LNCaP clone FGC (cell line): Measurements from ENCODE around the gene UBE2C.

ENCODE experiments used
- DNase-seq: peaks from one replicate; pipeline ENCODE4 v3.0.0-alpha.2; 2011; ENCODE audit warnings: low read depth
- H3K4me3 ChIP-seq: 2 replicates; pipeline ENCODE4 v1.5.1; 2011; ENCODE audit warnings: mild to moderate bottlenecking, low read depth, low read length, control low read depth
- CTCF ChIP-seq: IDR thresholded peaks from 2 replicates; pipeline ENCODE4 v1.5.1; 2012; ENCODE audit warnings: mild to moderate bottlenecking; ENCODE audit not compliant: control insufficient read depth, insufficient read depth; ENCODE audit errors: extremely low read depth

UBE2C gene

DNA sequence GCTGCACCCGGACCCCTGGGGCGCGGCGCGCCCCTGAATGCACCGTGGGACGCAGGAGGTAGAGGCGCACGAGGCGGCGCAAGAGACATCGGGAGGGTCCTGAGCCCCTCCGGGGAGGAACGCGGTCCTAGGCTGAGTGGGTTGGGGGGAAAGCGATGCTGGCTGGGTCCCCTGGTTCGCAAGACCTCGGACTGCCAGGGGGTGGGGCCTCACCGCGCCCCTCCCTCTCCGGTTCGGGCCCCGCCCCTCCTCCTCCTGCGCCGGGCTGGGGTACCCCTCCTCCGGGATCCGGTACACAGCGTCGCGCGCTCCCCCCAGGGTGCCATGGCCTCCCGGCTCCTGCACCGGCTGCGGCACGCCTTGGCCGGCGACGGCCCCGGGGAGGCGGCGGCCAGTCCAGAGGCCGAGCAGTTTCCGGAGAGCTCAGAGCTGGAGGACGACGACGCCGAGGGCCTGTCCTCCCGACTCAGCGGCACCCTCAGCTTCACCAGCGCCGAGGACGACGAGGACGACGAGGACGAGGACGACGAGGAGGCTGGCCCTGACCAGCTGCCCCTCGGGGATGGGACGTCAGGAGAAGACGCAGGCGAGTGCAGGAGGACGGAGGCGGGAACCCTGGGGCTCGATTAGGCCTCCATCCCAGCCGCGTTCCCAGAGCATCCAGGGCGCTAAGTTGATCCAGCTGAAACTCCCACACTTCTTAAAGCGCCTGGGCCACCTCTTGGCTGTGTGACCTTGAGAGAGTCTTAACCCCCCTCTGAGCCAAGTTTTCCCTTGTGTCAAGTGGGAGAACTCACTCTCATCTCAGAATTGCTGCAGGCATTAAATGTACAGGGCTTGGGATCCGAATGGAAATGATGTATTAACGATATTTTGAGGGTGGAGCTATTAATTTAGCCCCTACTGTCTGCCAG lies 21.7 kb downstream of the UBE2C start:
- peak overlapping the region; percentile 54 for H3K4me3 ChIP-seq
- TF ChIP-seq CTCF, result no peak
- no peak for DNase-seq

DNA sequence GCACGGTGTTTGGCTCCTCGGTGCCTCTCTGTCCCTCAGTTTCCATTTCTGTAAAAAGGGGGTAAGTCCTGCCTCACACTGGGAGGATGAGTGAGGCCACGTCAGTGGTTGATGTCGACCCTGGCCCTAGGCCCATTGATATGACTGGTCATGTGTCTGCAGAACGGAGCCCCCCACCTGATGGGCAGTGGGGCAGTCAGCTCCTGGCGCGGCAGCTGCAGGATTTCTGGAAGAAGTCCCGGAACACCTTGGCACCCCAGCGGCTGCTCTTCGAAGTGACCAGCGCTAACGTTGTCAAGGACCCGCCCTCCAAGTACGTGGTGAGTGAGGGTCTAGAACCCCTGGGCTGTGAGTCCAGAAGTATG lies 22.3 kb downstream of the UBE2C start:
- H3K4me3 ChIP-seq, result no peak overlapping the region; the same call in 1 of the 2 replicates
- no peak for TF ChIP-seq CTCF
- DNase-seq, result no peak

GRCh38 chr20:45835329-45835765 lies 22.9 kb downstream of the UBE2C start:
- DNase-seq, result no peak
- no peak for TF ChIP-seq CTCF
- no peak overlapping the region for H3K4me3 ChIP-seq

- H3K4me3 ChIP-seq, result no peak overlapping the region
- no peak for DNase-seq
- no peak for TF ChIP-seq CTCF
Measured at GRCh38 chr20:45835825-45836224, 23.4 kb downstream of the UBE2C start.

DNA sequence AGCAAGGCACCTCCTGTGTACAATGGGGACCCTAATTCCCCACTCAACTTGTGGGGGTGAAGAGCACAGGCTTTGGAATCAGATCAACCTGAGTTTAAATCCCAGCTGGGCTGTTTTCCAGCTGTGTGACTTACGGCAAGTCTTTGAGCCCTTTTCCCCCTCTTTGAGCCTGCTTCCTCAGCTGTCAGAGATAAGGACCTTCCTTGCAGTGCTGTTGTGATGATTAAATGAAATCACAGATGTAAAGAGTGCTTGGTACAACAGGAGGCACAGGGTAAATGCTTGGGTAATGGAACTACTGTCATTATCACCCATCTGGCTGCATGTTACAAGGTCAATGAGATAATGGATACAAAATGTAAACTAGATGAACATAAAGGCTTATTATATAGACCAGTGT lies 24.4 kb downstream of the UBE2C start:
- DNase-seq, result no peak
- TF ChIP-seq CTCF, result no peak
- H3K4me3 ChIP-seq, result no peak overlapping the region

DNA sequence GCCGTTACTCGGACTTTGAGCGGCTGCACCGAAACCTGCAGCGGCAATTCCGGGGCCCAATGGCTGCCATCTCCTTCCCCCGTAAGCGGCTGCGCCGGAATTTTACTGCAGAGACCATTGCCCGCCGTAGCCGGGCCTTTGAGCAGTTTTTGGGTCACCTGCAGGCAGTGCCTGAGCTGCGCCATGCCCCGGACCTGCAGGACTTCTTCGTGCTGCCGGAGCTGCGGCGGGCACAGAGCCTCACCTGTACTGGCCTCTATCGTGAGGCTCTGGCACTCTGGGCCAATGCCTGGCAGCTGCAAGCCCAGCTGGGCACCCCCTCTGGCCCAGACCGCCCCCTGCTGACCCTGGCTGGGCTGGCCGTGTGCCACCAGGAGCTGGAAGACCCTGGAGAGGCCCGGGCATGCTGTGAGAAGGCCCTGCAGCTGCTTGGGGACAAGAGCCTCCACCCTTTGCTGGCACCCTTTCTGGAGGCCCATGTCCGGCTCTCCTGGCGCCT lies 28.3 kb downstream of the UBE2C start:
- no peak overlapping the region for H3K4me3 ChIP-seq
- TF ChIP-seq CTCF, result no peak
- DNase-seq, result no peak
